Measurements from ENCODE around the gene ABCB6. TPM values are rescaled to one million over a fixed set of nuclear protein-coding genes. Genes with fewer than 3 reads are reported as not detected.

The ABCB6 gene
- total and polyA plus RNA-seq, 2 donors, result 25.7 to 54.8 TPM

- H3K4me3 ChIP-seq (ENCODE audit: low read depth, low read length), result no peak overlapping the region
- no peak for DNase-seq (ENCODE audit: extremely low spot score)
- WGBS, result 75% methylated on average over 22 of the region's 22 CpGs
- no peaks in the 10 kb centered on the region for H3K36me3 ChIP-seq (ENCODE audit: insufficient read depth)
- peak overlapping the region; percentile 71 for H3K27ac ChIP-seq (ENCODE audit: low read depth)
- H3K4me1 ChIP-seq (ENCODE audit: insufficient read depth), result no peaks in the 10 kb centered on the region
Observed at GRCh38 chr2:219250049-219250781, 31.5 kb upstream of the ABCB6 start.

- no peak overlapping the region for H3K4me3 ChIP-seq (ENCODE audit: low read depth, low read length)
- H3K4me1 ChIP-seq (ENCODE audit: insufficient read depth), result no peaks in the 10 kb centered on the region
- H3K27ac ChIP-seq (ENCODE audit: low read depth), result peak overlapping the region; percentile 71
- DNase-seq (ENCODE audit: extremely low spot score), result peak; percentile 76
- WGBS, result 24% methylated on average over 7 of the region's 7 CpGs
- no peaks in the 10 kb centered on the region for H3K36me3 ChIP-seq (ENCODE audit: insufficient read depth)
Observed at GRCh38 chr2:219249203-219249980, 30.6 kb upstream of the ABCB6 start.

GRCh38 chr2:219248845-219249202, 30.1 kb upstream of the ABCB6 start:
- no peak for DNase-seq (ENCODE audit: extremely low spot score)
- Histone ChIP-seq H3K27ac (ENCODE audit: low read depth) (peak overlapping the region; percentile 71), H3K36me3 (ENCODE audit: insufficient read depth) (no peaks in the 10 kb centered on the region), H3K4me1 (ENCODE audit: insufficient read depth) (no peaks in the 10 kb centered on the region), H3K4me3 (ENCODE audit: low read depth, low read length) (no peak overlapping the region)
- 77% methylated on average over 2 of the region's 2 CpGs for WGBS

- no peak overlapping the region for H3K27ac ChIP-seq (ENCODE audit: low read depth)
- 86% methylated on average over 17 of the region's 17 CpGs for WGBS
- H3K36me3 ChIP-seq (ENCODE audit: insufficient read depth), result no peaks in the 10 kb centered on the region
- DNase-seq (ENCODE audit: extremely low spot score), result no peak
- H3K4me3 ChIP-seq (ENCODE audit: low read depth, low read length), result no peak overlapping the region
- no peaks in the 10 kb centered on the region for H3K4me1 ChIP-seq (ENCODE audit: insufficient read depth)
Observed at GRCh38 chr2:219247678-219248642, 29.2 kb upstream of the ABCB6 start.

GRCh38 chr2:219246559-219246958, 27.8 kb upstream of the ABCB6 start:
- no peaks in the 10 kb centered on the region for H3K4me1 ChIP-seq (ENCODE audit: insufficient read depth)
- no peak overlapping the region for H3K4me3 ChIP-seq (ENCODE audit: low read depth, low read length)
- 95% methylated on average over 10 of the region's 10 CpGs for WGBS
- H3K36me3 ChIP-seq (ENCODE audit: insufficient read depth), result no peaks in the 10 kb centered on the region
- no peak overlapping the region for H3K27ac ChIP-seq (ENCODE audit: low read depth)
- no peak for DNase-seq (ENCODE audit: extremely low spot score)

GRCh38 chr2:219245899-219246230, 27.1 kb upstream of the ABCB6 start:
- no peaks in the 10 kb centered on the region for H3K4me1 ChIP-seq (ENCODE audit: insufficient read depth)
- H3K4me3 ChIP-seq (ENCODE audit: low read depth, low read length), result peak overlapping the region; percentile 80
- no peaks in the 10 kb centered on the region for H3K36me3 ChIP-seq (ENCODE audit: insufficient read depth)
- no peak for DNase-seq (ENCODE audit: extremely low spot score)
- WGBS, result 13% methylated on average over 10 of the region's 10 CpGs
- H3K27ac ChIP-seq (ENCODE audit: low read depth), result peak overlapping the region; percentile 95

- peak; percentile 75 for DNase-seq (ENCODE audit: extremely low spot score)
- Histone ChIP-seq H3K4me3 (ENCODE audit: low read depth, low read length) (peak within 1 kb of the TSS; percentile 80), H3K4me1 (ENCODE audit: insufficient read depth) (no peaks in the 10 kb centered on the region), H3K27ac (ENCODE audit: low read depth) (peak within 1 kb of the TSS; percentile 95), H3K36me3 (ENCODE audit: insufficient read depth) (no peaks in the 10 kb centered on the region)
- under 1% methylated on average over 46 of the region's 46 CpGs for WGBS
Observed at GRCh38 chr2:219245148-219245898, 26.6 kb upstream of the ABCB6 start, which contains the start of the genes GLB1L and STK16. GLB1L (minus strand) TSS chr2:219245444; CDS start chr2:219243573, 1,871 bp downstream. STK16 (plus strand) TSS chr2:219245479; CDS start chr2:219246000, 521 bp downstream.

GRCh38 chr2:219244789-219245147, 26.0 kb upstream of the ABCB6 start:
- DNase-seq (ENCODE audit: extremely low spot score), result no peak
- Histone ChIP-seq H3K27ac (ENCODE audit: low read depth) (peak overlapping the region; percentile 85), H3K4me1 (ENCODE audit: insufficient read depth) (no peaks in the 10 kb centered on the region), H3K36me3 (ENCODE audit: insufficient read depth) (no peaks in the 10 kb centered on the region), H3K4me3 (ENCODE audit: low read depth, low read length) (peak overlapping the region; percentile 80)
- WGBS, result 42% methylated on average over 6 of the region's 6 CpGs

- no peaks in the 10 kb centered on the region for H3K4me1 ChIP-seq (ENCODE audit: insufficient read depth)
- no peaks in the 10 kb centered on the region for H3K36me3 ChIP-seq (ENCODE audit: insufficient read depth)
- H3K4me3 ChIP-seq (ENCODE audit: low read depth, low read length), result no peak overlapping the region
- peak overlapping the region; percentile 25 for H3K27ac ChIP-seq (ENCODE audit: low read depth)
- 39% methylated on average over 28 of the region's 28 CpGs for WGBS
- DNase-seq (ENCODE audit: extremely low spot score), result no peak
Observed at GRCh38 chr2:219243291-219243761, 24.6 kb upstream of the ABCB6 start.

- Histone ChIP-seq H3K27ac (ENCODE audit: low read depth) (no peak overlapping the region), H3K36me3 (ENCODE audit: insufficient read depth) (peaks cover 10% of the 10 kb centered on the region), H3K4me1 (ENCODE audit: insufficient read depth) (no peaks in the 10 kb centered on the region), H3K4me3 (ENCODE audit: low read depth, low read length) (no peak overlapping the region)
- WGBS, result 91% methylated on average over 3 of the region's 3 CpGs
- no peak for DNase-seq (ENCODE audit: extremely low spot score)
Observed at GRCh38 chr2:219234331-219234730, 15.6 kb upstream of the ABCB6 start.

GRCh38 chr2:219230059-219230540, 11.3 kb upstream of the ABCB6 start:
- WGBS, result under 1% methylated on average over 24 of the region's 24 CpGs
- H3K27ac ChIP-seq (ENCODE audit: low read depth), result peak overlapping the region; percentile 85
- H3K36me3 ChIP-seq (ENCODE audit: insufficient read depth), result peaks cover 10% of the 10 kb centered on the region
- peak overlapping the region; percentile 56 for H3K4me3 ChIP-seq (ENCODE audit: low read depth, low read length)
- no peaks in the 10 kb centered on the region for H3K4me1 ChIP-seq (ENCODE audit: insufficient read depth)
- DNase-seq (ENCODE audit: extremely low spot score), result no peak

GRCh38 chr2:219229305-219230058, 10.7 kb upstream of the ABCB6 start, which contains the start of the genes ANKZF1 and ATG9A:
ANKZF1 (plus strand) TSS chr2:219229806; CDS start chr2:219230258, 452 bp downstream.
ATG9A (minus strand) TSS chr2:219229636; CDS start chr2:219228024, 1,612 bp downstream.
- Histone ChIP-seq H3K27ac (ENCODE audit: low read depth) (peak within 1 kb of the TSS; percentile 91), H3K36me3 (ENCODE audit: insufficient read depth) (peaks cover 8% of the 10 kb centered on the region), H3K4me3 (ENCODE audit: low read depth, low read length) (peak within 1 kb of the TSS; percentile 90), H3K4me1 (ENCODE audit: insufficient read depth) (no peaks in the 10 kb centered on the region)
- peak; percentile 99 for DNase-seq (ENCODE audit: extremely low spot score)
- under 1% methylated on average over 80 of the region's 80 CpGs for WGBS
